Type B pancreatic cell (in vitro differentiated cells): ENCODE results near the gene LCP1. TPM values are rescaled to one million over a fixed set of nuclear protein-coding genes. Genes with fewer than 3 reads are reported as not detected.

Source experiments
- DNase-seq: peaks from one replicate; pipeline ENCODE4 v3.0.0; 2021; ENCODE audit warnings: mixed read lengths; ENCODE audit not compliant: unreplicated experiment; ENCODE audit errors: extremely low spot score
- H3K27ac Mint-ChIP-seq: 2 replicates; pipeline ENCODE4 v1.8.0; 2021; ENCODE audit warnings: mild to moderate bottlenecking, mixed read lengths
- H3K27me3 Mint-ChIP-seq: 2 replicates; pipeline ENCODE4 v1.8.0; 2021; ENCODE audit warnings: mixed read lengths
- H3K36me3 Mint-ChIP-seq: 2 replicates; pipeline ENCODE4 v1.8.0; 2021; ENCODE audit warnings: mixed read lengths
- H3K4me1 Mint-ChIP-seq: one replicate; pipeline ENCODE4 v1.8.0; 2021; ENCODE audit warnings: mixed read lengths; ENCODE audit not compliant: unreplicated experiment
- H3K4me3 Mint-ChIP-seq: 2 replicates; pipeline ENCODE4 v1.8.0; 2021; ENCODE audit warnings: mild to moderate bottlenecking, mixed read lengths
- H3K9me3 Mint-ChIP-seq: 2 replicates; pipeline ENCODE4 v1.8.0; 2021; ENCODE audit warnings: mixed read lengths
- total RNA-seq: library from RNA; stranded (reverse); gene quantifications from 2 replicates; pipeline ENCODE4 v1.2.1, GENCODE V29; 2021; ENCODE audit warnings: low replicate concordance
- TF ChIP-seq, protein P1 (sequence below): fragments of 200-600 bp; sonication (generic); conservative IDR thresholded peaks from 2 replicates; pipeline ENCODE4 v1.5.0; 2021; ENCODE audit warnings: antibody characterized with exemption, mild to moderate bottlenecking

The LCP1 gene
- total RNA-seq, 1 donor from 2014 or later = 43.3 TPM

DNA sequence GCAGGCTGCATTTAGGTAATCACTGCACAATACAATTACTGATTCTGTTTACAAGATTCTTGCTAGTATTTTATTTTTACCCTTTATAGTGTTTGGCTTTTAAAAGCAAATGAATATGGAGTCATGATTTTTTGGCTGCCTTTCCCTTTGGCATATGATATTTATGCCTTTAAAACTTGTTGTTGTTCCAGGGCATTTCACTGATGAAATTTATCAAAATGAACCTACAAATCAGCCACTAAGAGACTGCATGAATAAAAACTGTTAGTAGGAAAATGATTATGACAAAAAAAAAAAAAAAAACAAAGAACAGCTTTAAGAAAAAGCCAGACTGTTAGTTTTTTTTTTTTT, 79.7 kb downstream of the LCP1 start:
- H3K27ac Mint-ChIP-seq = no peak overlapping the region

DNA sequence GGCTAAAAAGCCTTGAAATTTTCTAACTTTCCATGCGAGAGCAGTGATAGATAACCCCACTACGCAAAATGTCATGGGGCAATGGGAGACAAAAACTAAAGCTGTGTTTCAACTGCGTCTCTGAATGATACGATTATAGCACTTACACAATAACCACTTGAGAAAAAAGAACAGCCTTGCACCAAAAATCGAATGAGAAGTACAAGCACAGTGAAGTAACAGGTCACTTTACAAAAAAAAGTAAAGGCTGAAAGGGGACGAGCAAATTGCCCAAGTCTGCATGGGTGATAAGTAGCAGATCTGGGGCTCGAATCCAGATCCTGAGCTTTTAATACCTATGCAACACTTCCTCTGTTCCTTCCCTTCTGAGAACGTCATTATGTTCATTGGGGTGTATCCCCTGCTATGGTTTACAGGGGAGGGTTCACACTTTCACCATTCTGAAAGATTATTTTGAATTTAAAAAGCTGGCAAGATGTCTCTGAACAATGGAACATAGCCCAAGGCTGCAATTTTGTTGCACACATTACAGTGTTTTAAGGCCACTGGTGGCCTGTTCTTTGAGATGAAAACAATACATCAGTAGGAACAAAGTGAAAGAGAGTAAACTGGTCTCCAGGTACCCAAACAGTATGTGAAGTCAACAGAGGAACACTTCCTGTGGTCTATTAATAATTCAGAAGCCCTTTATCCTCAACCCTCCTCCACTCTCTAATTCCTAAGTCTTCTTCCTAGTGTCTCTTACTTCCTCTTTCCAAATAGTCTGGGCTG, 80.3 kb downstream of the LCP1 start:
- Mint-ChIP-seq H3K36me3 (no peaks in the 10 kb centered on the region), H3K27ac (no peak overlapping the region), H3K9me3 (no peaks in the 10 kb centered on the region), H3K4me3 (no peak overlapping the region), H3K4me1 (peaks cover 7% of the 10 kb centered on the region), H3K27me3 (no peaks in the 10 kb centered on the region)
- DNase-seq = no peak
- TF ChIP-seq, protein P1, sequence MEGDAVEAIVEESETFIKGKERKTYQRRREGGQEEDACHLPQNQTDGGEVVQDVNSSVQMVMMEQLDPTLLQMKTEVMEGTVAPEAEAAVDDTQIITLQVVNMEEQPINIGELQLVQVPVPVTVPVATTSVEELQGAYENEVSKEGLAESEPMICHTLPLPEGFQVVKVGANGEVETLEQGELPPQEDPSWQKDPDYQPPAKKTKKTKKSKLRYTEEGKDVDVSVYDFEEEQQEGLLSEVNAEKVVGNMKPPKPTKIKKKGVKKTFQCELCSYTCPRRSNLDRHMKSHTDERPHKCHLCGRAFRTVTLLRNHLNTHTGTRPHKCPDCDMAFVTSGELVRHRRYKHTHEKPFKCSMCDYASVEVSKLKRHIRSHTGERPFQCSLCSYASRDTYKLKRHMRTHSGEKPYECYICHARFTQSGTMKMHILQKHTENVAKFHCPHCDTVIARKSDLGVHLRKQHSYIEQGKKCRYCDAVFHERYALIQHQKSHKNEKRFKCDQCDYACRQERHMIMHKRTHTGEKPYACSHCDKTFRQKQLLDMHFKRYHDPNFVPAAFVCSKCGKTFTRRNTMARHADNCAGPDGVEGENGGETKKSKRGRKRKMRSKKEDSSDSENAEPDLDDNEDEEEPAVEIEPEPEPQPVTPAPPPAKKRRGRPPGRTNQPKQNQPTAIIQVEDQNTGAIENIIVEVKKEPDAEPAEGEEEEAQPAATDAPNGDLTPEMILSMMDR = no peak

More for the DNA sequence above, 79.7 kb downstream of the LCP1 start:
- TF ChIP-seq, protein P1 = no peak
- no peak for DNase-seq
- H3K4me3 Mint-ChIP-seq = no peak overlapping the region
- no peaks in the 10 kb centered on the region for H3K36me3 Mint-ChIP-seq
- no peaks in the 10 kb centered on the region for H3K27me3 Mint-ChIP-seq
- no peaks in the 10 kb centered on the region for H3K9me3 Mint-ChIP-seq
- H3K4me1 Mint-ChIP-seq = peaks cover 7% of the 10 kb centered on the region

DNA sequence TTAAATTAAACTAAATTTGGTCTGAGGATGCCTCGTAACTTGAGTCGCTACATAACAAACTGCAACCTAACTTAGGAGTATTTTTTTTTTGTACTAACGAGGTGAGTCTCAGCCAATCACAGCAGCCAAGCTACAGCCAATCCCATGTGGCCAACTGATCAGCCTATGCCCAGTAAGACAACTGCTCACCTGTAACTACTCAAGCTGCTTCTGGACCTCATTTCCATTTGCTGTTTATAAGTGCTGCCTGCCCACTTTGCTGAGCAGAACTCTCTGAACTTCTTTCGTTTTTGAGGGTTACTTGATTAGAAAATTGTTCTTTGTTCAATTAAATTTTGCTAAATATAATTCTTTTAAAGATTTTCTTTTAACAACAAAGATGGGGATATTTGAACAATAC, 81.0 kb downstream of the LCP1 start:
- H3K36me3 Mint-ChIP-seq = no peaks in the 10 kb centered on the region

DNA sequence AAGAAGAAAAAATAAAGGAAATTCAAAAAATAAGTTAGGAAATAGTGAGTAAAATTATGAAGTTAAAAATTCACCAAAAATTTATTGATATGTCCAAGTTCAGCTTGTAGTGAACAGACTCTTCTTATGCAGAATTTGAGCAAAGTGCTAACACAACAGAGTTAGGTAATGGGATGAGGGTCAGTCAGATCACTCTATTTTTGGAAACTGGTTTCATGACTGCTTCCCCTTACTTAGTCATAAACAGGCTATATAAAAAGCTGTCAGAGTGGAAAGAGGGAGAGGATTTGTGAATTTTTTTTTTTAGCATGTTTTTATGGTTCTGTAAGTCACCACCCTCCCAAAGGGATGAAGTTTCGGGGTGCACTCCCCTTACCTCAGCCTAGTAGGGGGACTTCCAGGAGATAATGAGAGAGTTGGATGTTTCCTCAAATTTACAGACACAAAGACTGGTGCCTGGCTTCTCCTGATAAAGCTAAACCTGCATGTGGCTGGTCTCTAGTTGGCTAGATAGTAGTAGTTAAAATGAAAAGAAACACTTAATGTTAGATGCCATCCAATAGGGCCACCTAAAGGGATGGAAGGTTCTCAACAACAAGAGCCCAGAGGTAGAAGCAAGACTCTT, 81.7 kb downstream of the LCP1 start:
- no peak for DNase-seq
- H3K4me3 Mint-ChIP-seq = no peak overlapping the region

More for the DNA sequence above, 81.0 kb downstream of the LCP1 start:
- TF ChIP-seq, protein P1 = no peak
- DNase-seq = no peak
- Mint-ChIP-seq H3K27ac (no peak overlapping the region), H3K9me3 (no peaks in the 10 kb centered on the region), H3K27me3 (no peaks in the 10 kb centered on the region), H3K4me1 (peaks cover 7% of the 10 kb centered on the region), H3K4me3 (no peak overlapping the region)

DNA sequence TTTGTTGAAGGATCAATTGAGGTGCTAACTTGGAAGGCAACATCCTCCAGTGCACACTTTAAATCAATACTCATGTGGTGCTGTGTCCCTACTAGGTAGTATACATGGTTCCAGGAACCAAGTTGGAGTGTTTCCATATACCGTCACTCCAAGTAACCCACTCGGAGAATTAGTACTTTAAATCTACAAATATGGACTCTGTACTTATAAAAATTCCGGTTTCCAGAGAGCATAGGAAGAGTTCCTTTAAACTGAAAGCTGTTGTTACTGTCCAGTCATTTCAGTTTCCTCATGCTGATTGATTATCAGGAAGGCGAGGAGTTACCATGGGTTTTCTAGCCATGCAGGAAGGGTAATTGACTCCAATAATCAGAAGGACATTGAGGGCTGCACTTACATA, 84.3 kb downstream of the LCP1 start:
- Mint-ChIP-seq H3K36me3 (no peaks in the 10 kb centered on the region), H3K4me1 (peaks cover 7% of the 10 kb centered on the region), H3K27ac (no peak overlapping the region), H3K4me3 (no peak overlapping the region), H3K27me3 (no peaks in the 10 kb centered on the region), H3K9me3 (no peaks in the 10 kb centered on the region)
- DNase-seq = no peak
- TF ChIP-seq, protein P1 = no peak

More for the DNA sequence above, 81.7 kb downstream of the LCP1 start:
- H3K9me3 Mint-ChIP-seq = no peaks in the 10 kb centered on the region
- H3K4me1 Mint-ChIP-seq = peaks cover 7% of the 10 kb centered on the region
- no peak overlapping the region for H3K27ac Mint-ChIP-seq
- H3K27me3 Mint-ChIP-seq = no peaks in the 10 kb centered on the region
- TF ChIP-seq, protein P1 = no peak
- H3K36me3 Mint-ChIP-seq = no peaks in the 10 kb centered on the region
